ENCODE results near the gene HTATSF1.

The HTATSF1 gene

DNA sequence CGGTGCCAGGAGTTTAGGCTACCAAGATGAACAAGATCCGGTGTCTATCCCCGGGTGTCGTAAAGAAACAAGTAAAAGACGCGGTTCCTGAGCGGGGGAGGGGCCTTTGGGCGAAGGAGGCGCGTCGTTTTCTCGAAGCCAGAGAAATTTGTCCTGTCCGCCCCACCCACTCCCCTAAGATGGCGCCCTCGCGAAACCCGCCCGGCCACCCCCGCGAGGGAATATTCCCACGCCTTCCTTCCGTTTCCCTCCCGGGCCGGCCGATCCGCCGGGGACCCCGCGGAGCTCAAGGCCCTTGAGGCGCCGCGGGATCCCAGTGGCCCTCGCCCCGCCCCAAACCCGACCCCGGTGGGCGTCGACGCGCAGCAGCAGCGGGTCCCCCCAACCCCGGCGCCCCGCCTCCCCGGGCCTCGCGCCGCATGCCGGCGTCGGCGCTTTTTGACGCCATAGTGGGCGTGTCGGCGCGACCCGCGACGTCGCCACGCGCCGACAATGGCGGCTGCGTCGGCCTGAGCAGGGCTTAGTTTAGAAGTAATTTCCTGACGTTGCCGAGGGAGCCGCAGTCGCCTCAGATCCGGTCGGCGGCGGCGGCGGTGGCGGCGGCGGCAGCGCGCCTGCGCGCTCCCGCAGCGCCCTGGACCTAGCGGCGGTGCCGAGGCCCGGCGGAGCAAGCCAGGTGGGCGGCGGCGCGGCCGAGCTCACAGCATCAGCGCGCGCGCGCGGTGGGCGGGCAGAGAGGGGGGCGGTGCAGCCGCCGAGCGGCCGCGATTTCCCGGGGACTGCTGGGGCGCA lies 432 bp upstream of the HTATSF1 start:
- peak; percentile 83 for DNase-seq (ENCODE audit: low spot score)

DNA sequence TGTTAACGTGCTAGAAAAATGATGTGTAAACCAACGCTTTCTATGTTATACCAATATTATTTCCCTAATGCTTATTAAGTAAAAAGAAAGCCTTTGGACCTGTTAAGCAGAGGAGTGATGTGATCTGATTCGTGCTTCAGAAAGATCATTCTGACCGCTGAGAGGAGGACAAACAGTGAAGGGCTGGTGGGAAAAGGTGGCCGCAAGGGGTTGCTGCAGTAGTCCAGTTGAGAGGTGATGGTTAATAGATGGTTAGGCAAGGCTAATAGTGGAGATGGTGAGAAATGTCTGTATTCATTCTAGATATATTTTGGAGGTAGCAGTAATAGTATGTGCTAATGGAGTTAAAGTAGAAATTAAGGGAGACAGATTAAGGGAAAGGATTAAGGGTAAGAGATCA lies 21.7 kb downstream of the HTATSF1 start:
- DNase-seq (ENCODE audit: low spot score): no peak

DNA sequence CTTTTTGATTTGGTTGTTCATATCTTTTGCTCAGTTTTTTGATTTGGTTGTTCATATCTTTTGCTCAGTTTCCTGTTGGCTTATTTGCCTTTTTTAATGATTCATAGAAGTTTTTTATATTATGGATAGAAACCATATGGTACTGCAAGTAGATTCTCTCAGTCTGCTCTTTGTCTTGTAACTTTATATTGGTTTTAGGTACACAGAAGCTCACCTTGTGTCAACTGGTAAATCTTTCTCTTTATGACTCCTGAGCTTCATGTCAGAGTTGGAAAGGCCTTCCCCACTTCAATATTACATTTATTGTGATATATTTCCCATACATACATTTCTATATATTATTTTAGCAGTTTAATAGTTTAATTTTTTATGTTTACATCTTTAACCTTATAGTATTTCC lies 26.4 kb downstream of the HTATSF1 start:
- DNase-seq (ENCODE audit: low spot score): no peak

- no peak for DNase-seq (ENCODE audit: low spot score)
Observed at GRCh38 chrX:136525738-136526606, 28.6 kb downstream of the HTATSF1 start.

GRCh38 chrX:136528645-136529315 lies 31.4 kb downstream of the HTATSF1 start:
- no peak for DNase-seq (ENCODE audit: low spot score)

DNA sequence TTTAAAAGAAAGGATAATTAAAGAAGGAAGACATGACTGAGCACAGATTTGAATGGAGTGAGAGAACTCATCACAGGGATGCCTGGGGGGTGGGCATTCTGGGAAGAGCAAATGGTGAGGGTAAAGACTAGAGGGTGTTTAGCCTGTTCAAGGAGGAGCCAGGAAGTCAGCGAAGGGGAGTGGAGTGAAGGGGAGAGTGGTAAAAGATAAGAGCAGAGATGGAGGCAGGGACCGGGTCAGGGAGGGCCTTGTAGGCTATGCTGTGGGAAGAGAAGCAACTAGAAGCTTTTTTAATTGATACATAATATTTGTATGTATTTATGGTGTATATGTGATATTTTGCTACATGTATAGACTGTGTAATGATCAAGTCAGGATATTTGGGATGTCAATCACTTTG lies 32.4 kb downstream of the HTATSF1 start:
- DNase-seq (ENCODE audit: low spot score): no peak

GRCh38 chrX:136531951-136532350 lies 34.6 kb downstream of the HTATSF1 start, which contains the start of gene VGLL1:
TSS of gene VGLL1 (plus strand) at chrX:136532215. CDS start at chrX:136536021, 3,806 bp downstream.
- no peak for DNase-seq (ENCODE audit: low spot score)

DNA sequence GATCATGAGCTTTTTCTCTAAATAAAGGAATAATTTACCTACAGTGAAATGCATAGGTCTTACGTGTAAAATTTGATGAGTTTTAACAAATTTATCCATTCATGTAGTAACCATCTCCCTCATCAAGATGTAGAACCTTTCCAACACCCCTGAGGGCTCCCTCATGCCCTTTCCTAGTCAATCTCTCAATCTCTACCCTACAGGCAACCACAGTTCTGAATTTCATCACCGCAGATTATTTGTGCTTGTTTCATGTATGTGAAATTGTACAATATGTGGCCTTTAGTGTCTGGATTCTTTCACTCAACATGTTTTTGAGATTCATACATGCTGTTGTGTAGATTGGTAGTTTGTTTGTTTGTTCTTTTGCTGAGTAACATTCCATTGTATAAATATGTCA lies 36.7 kb downstream of the HTATSF1 start:
- DNase-seq (ENCODE audit: low spot score): no peak

- no peak for DNase-seq (ENCODE audit: low spot score)
Observed at GRCh38 chrX:136538811-136539210, 41.4 kb downstream of the HTATSF1 start.

- DNase-seq (ENCODE audit: low spot score): no peak
Observed at GRCh38 chrX:136540226-136540625, 42.8 kb downstream of the HTATSF1 start.

DNA sequence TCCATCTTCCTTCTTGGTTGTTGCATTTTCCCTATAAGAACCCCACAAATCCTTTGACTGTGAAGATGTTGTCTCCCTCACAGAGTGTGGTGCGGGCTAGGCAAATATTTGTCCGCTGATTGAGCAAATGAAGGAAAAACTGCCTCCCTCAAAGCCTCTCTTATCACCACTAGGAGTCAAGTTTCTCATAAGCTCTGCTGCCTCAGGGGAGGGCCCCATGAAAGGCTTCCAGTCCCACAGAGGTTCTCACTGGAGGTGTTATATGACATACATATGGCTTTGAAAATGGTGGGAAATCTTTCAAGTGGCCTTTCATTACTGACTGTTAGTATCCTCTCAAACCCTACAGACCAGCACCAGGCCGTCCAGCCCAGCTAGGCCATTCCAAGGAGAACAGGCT lies 43.9 kb downstream of the HTATSF1 start:
- DNase-seq (ENCODE audit: low spot score): no peak

DNA sequence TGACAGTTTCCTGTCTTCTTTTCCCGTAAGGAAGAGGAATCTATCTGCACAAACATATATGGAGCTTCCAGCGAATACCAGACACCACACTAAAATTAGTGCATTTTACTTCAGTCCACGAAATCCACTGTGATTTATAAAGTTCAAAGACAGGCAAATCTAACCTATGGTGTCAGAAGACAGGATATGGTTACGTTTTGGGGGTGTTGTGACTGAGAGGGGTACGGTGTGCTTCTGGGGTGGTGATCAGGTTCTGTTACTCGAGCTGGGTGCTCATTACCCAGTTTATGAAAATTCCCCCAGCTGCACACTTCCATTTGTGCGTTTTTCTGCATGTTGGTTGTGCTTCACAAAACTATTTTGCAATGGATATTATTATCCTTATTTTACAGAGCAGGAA lies 44.9 kb downstream of the HTATSF1 start:
- DNase-seq (ENCODE audit: low spot score): no peak

DNA sequence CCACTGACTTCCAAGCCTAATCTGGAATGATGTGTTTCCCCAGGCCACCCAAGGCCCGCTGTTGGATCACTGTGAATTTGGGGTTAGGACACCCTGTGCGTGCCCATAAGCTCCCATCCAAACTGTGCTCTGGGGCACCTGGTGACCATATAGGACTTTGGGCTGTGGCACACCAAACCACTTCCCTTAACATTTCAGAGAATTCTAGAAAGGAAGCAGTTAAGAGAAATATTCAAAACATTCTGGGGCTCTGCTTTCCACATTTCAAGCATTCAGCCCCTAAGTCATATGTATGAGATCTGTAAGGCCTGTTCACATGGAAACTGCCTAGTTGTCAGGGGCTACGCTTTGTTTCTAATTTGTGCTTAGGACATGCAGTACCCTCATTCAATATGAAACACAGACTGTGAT lies 49.0 kb downstream of the HTATSF1 start:
- no peak for DNase-seq (ENCODE audit: low spot score)

DNA sequence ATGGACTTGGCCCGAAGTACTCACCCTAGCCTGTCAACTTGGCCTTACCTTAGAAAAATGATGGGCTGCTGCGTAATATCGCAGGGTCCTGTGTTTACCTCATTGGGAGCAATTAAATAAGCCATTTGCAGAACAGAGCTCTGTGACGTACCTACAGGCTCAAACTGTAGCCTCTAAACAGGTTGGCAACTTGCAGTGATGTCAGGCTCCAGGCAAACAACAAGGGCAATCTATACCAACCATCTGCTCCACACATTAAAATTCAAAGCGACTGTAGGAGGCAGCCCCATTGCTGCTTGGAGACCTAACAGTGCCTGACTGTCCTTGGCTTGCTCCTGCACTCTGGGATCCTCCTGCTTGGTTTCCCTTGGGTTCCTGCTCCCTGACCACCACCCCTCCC lies 51.8 kb downstream of the HTATSF1 start:
- no peak for DNase-seq (ENCODE audit: low spot score)

GRCh38 chrX:136551410-136551809 lies 54.0 kb downstream of the HTATSF1 start:
- no peak for DNase-seq (ENCODE audit: low spot score)

DNA sequence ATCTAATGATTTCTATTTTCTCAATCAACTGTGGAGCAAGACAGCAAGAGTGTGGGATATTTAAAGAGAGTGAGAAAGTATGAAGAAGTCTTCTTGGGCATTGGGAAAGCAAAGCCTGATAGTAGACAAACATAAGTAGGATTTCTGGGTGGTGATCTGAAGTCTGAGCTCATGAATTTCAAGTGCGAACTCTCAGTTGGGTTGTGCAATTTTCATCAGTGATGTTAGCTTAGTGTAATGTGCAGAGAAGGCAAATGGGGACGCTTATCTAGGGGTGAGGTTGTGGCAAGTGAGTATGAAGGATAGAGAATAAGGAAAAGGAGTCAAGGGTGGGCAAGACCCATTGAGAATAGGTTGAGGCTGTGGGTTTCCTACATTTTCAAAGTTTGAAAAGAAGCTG lies 58.3 kb downstream of the HTATSF1 start:
- DNase-seq (ENCODE audit: low spot score): no peak

All from hematopoietic multipotent progenitor cell treated with erythropoietin and hydrocortisone succinate and interleukin-3 and kit ligand, for 15 days (in vitro differentiated cells).